D721Med (cell line): ENCODE results near the gene GDPD5.
A peak's percentile ranks its signal among the peaks of the same experiment; 100 is the strongest.

Experiments used
- DNase-seq: peaks from one replicate; pipeline ENCODE4 v3.0.0; 2011; ENCODE audit warnings: low spot score; ENCODE audit not compliant: insufficient read length
- FAIRE-seq: peaks from 2 replicates; lab custom pipeline; 2011; peaks lifted over from hg19 to GRCh38; lab: Jason Lieb, UNC
- CTCF ChIP-seq: IDR thresholded peaks from 2 replicates; pipeline ENCODE4 v1.5.1; 2012; ENCODE audit warnings: mild to moderate bottlenecking, control low read depth; ENCODE audit not compliant: insufficient read depth; ENCODE audit errors: missing control alignments

GDPD5 gene

GRCh38 chr11:75424396-75424795 lies 101.3 kb downstream of the GDPD5 start:
- TF ChIP-seq CTCF, result no peak
- DNase-seq, result peak; percentile 12
- FAIRE-seq, result no peak

- no peak for TF ChIP-seq CTCF
- FAIRE-seq, result no peak
- no peak for DNase-seq
These were observed 102.0 kb downstream of the GDPD5 start for GRCh38 chr11:75423721-75424120.

- no peak for TF ChIP-seq CTCF
- no peak for DNase-seq
- FAIRE-seq, result no peak
These were observed 103.2 kb downstream of the GDPD5 start for GRCh38 chr11:75422248-75423231.

- DNase-seq (no peak), FAIRE-seq (no peak)
- no peak for TF ChIP-seq CTCF
These were observed 103.9 kb downstream of the GDPD5 start for GRCh38 chr11:75421902-75422247.

GRCh38 chr11:75421035-75421602 lies 104.6 kb downstream of the GDPD5 start:
- FAIRE-seq (no peak), DNase-seq (no peak)
- TF ChIP-seq CTCF, result no peak

- no peak for DNase-seq
- TF ChIP-seq CTCF, result no peak
- no peak for FAIRE-seq
These were observed 105.3 kb downstream of the GDPD5 start for GRCh38 chr11:75420224-75421034.
